ENCODE data around the gene JARID2.

Gene JARID2

GRCh38 chr6:15361197-15361596, 115.3 kb downstream of the JARID2 start:
- DNase-seq, result no peak

DNA sequence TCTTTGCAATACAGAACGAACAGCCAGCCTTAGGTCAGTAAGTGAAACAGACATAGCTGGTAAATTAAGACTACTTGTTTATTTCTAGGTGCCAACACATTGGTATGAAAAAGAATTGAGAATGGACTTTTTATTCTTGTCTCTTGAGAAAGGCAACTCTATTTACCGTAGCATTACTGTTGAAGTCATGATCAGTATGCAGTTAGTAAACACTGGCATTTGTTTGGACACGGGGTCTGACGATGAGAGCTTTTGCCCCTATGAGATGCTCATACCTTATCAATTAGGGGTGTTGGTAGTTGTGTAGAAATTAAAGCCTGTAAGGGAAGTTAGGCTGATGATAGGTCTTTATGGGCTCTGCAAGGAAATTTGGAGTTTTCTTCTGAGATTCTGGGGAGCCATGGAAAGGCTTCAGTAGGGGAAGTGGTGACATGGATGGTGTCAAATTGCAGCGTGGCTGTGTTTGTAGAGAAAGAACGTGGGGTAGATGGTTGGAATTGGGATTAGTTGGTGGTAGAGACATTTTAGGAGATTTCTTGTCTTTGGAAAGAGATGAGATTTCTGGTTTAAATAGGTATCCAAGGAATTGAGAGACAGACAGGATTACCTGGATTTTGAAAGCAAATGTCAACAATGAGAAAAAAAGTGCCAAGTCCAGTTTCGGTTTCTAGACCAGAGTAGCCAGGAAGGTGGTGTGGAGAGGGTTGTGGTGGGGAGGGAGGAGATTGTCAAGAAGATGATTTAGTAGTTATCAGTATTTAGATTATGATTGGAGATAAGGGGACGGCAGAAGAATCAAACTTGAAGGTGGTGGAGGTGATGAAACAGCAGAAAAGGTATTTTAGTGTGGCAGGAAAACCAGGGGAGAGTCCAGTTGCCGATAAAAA, 116.6 kb downstream of the JARID2 start:
- no peak for DNase-seq

- DNase-seq, result no peak
Observed at GRCh38 chr6:15363164-15363522, 117.3 kb downstream of the JARID2 start.

DNA sequence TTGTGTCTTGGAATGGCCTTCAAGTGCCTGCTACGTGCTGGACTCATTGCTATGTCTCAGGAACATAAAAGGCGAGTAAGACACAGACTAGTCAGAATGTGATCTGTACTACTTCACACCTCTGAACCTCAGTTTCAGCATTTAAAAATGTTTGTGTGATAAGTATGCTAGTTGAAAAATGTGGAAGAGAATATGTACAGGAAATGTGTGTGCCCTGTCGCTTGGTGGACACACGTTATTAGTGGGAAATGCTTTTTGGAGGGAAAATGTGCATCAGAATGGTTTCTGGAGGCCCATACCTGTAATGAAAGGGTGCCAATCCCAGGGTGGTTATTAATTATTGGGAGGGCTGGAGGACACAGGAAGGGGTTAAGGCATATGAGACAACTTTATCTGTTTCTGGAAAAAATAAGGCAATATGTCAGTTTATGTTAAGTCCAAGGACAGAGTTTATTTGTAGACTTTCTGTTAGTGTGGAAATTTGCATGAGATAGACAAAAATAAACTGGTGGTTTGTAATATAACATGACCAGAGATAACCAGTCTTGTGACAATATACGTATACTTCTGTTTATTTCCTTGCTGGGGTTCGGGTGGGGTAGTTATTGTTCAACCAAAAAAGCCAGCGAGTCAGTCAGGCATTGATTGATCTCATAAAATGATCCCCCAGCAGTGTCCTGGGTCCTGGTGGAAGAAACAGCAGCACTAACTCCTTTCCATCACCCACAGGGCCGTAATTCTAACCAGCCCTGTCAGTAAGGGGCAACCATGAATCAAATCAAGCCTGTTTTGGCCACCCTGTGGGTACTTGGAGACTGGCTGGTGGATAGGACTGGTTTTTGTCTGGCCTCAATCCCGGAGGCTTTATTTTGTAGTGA, 117.9 kb downstream of the JARID2 start:
- no peak for DNase-seq

DNA sequence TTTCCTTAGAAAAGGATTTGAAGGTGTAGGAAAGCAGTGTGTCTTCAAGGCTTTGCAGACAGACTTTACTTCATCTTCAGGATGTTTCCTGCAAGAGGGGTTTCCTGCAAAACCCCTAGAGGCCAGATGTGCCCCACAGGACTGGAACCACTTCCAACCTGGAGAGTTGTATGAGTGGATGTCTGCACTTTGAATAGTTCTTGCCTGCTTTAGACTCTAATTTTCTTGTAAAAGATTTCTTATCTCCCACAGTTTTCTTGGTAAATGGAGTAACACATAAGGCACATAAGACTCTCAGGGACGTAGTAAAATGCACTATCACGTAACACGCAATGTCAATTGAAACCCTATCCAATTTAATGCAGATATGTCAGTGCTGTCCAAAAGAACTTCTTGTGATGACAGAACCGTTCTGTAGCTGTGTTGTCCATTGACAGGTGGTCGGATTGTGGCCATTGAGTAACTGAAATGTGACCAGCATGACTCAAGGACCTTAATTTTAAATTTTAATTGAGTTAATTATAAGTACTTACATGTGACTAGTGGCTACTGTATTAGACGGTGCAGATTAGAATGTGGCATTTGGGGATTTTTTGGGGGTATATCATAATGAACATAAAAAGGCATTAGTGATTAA, 118.7 kb downstream of the JARID2 start:
- no peak for DNase-seq

GRCh38 chr6:15365273-15365687, 119.4 kb downstream of the JARID2 start:
- no peak for DNase-seq

GRCh38 chr6:15366003-15366535, 120.2 kb downstream of the JARID2 start:
- no peak for DNase-seq

DNA sequence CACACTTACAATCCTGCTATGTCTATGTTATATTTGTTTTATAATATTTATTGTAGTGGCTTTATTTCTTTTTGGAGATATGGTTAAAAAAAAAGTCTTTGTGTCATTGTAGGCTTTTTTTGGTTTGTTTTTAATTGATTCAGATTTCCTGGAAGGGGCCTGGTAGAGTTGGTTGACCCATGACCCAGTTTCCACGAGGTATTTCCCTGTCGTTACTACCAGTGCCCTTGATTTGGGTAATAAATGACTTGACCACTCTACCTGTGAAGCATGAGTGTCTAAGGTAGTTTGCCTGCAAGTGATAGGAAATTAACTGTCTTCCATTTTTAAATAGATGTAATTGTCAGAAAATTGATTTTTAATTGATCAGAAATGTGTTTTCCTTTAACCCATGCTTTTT, 121.0 kb downstream of the JARID2 start:
- no peak for DNase-seq

GRCh38 chr6:15368186-15368585, 122.3 kb downstream of the JARID2 start:
- DNase-seq, result no peak

- no peak for DNase-seq
Observed at GRCh38 chr6:15368873-15369272, 123.0 kb downstream of the JARID2 start.

GRCh38 chr6:15369838-15370237, 124.0 kb downstream of the JARID2 start:
- no peak for DNase-seq

- no peak for DNase-seq
Observed at GRCh38 chr6:15370733-15371671, 125.1 kb downstream of the JARID2 start.

- no peak for DNase-seq
Observed at GRCh38 chr6:15372932-15373331, 127.1 kb downstream of the JARID2 start.

GRCh38 chr6:15374119-15374518, 128.2 kb downstream of the JARID2 start:
- no peak for DNase-seq

DNA sequence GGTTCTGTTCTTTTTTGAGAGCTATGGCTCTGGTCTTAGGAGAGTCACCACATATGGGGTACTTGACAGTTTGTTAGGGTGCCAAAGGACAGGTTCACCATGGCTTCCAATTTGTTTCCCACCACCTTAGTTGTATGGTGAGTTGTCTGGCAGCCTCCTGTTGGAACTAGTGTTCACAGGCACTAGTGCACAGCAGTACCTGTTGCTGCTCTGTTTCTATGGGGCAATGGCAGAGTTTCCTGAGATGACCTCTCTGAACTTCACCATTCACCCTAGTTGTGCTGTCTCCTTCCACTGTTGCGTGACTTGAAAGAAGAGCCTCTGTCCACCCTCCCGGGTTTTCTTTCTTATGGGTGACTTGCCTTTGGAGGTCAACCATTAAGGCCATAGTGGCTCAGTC, 129.1 kb downstream of the JARID2 start:
- DNase-seq, result no peak

- DNase-seq, result no peak
Observed at GRCh38 chr6:15375638-15376290, 129.9 kb downstream of the JARID2 start.

DNA sequence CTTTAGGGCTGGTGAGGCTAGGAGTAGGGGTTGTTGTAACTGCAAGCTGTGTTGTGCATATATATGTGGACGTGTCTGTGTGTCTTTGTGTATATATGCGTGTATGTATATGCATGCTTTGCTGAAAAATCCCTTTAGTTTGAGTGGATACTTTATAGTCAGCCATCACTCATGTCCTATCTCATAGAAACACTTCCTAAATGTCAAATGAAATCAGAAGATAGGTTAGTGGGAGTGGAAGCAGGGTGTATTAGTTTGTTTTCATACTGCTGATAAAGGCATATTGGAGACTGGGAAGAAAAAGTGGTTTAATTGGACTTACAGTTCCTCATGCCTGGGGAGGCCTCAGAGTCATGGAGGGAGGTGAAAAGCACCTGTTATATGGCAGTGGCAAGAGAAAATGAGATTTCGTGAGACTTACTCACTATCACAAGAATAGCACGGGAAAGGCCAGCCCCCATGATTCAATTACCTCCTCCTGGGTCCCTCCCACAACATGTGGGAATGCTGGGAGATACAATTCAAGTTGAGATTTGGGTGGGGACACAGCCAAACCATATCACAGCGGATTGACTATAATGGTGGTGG, 131.1 kb downstream of the JARID2 start:
- no peak for DNase-seq

- no peak for DNase-seq
Observed at GRCh38 chr6:15378272-15378671, 132.4 kb downstream of the JARID2 start.

DNA sequence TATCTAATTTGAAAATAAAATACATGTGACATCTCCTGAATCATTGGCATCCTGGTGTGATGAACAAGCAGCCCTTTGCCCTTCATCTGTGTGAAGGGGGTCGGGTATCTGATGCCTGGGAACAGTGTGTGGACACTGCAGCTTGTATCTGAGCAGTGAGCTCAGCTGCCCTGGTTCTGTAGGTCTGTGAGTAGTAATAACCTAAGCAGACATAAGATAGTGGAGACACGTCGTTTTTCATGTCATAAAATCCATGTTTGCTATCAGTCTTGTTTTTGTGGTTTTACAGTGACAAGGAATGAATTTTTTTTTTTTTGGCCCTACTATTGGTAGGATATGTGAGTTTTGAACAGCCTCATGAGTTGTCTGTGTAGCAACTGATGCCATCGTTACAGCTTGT, 133.0 kb downstream of the JARID2 start:
- DNase-seq, result no peak

DNA sequence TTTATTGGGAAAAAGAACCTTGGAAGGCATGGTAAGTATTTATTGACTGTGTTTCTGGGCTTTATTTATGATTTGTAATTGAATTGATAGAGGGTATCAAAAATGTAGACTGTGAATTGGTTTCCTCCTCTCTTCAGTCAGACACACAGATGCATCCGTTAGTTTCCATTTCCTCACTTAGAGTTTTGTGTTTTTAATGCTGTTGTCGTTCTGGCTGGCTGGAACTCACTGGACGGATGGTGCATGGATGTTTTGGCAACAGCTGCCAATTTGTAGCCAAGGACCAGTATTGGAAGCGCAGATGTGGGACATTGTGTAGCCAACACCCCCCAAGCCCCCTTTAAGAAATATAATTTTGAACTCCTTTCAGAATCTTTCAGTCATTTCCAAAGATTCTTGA, 134.5 kb downstream of the JARID2 start:
- no peak for DNase-seq

GRCh38 chr6:15382089-15382488, 136.2 kb downstream of the JARID2 start:
- no peak for DNase-seq

Measured in amniotic stem cell (primary cell).